Omental fat pad (tissue), 4 donors: Measurements from ENCODE around the gene WNT9A. TPM values are rescaled to one million over a fixed set of nuclear protein-coding genes. Genes with fewer than 3 reads are reported as not detected.
"Not testable (repeated sequence)": the region's sequence is repeated elsewhere in the genome, so short reads cannot be mapped to it uniquely, and the experiment has no call there.

Source experiments
- ATAC-seq: fragments of 150-250 bp; one replicate; pipeline ENCODE4 v1.9.1; 2016; ENCODE audit warnings: mild to moderate bottlenecking, moderate library complexity; ENCODE audit not compliant: low FRiP score
- DNase-seq: peaks from one replicate; pipeline ENCODE4 v3.0.0-alpha.2; 2019; ENCODE audit warnings: low spot score
- CTCF ChIP-seq, 3 donors: fragments of 450-650 bp; IDR thresholded peaks; one replicate each; pipeline ENCODE4 v1.5.1; 2016 to 2017; ENCODE audit warnings: antibody characterized with exemption in 3 of 3, mild to moderate bottlenecking in 3 of 3, moderate library complexity in 2 of 3
- total RNA-seq, 4 donors: library from RNA; depleted of rRNA; stranded (reverse); fragments of >200 nt; gene quantifications; one replicate each; pipeline ENCODE4 v1.1.0, GENCODE V29; 2016

Gene WNT9A
- total RNA-seq, 4 donors from 2014 or later = 1.3 to 16.5 (median 5.8) TPM

GRCh38 chr1:227967815-227968214 lies 20.1 kb upstream of the WNT9A start:
- DNase-seq, ATAC-seq: not testable (repeated sequence)

GRCh38 chr1:227966733-227967132 lies 19.0 kb upstream of the WNT9A start:
- not testable (repeated sequence) for ATAC-seq, DNase-seq

- DNase-seq (no peak), ATAC-seq (no peak)
- no peak for TF ChIP-seq CTCF (IDR thresholded peaks at IDR 0.05)
Measured at GRCh38 chr1:227961651-227962466, 14.1 kb upstream of the WNT9A start.

- DNase-seq (no peak), ATAC-seq (no peak)
- no peak for TF ChIP-seq CTCF (IDR thresholded peaks at IDR 0.05)
Measured at GRCh38 chr1:227959325-227959860, 11.7 kb upstream of the WNT9A start.

GRCh38 chr1:227958617-227959324 lies 11.0 kb upstream of the WNT9A start:
- no peak for DNase-seq
- no peak for TF ChIP-seq CTCF (IDR thresholded peaks at IDR 0.05)
- no peak for ATAC-seq

GRCh38 chr1:227955808-227956207 lies 8.1 kb upstream of the WNT9A start:
- no peak for TF ChIP-seq CTCF (IDR thresholded peaks at IDR 0.05)
- DNase-seq (no peak), ATAC-seq (no peak)

GRCh38 chr1:227954163-227954850 lies 6.6 kb upstream of the WNT9A start:
- no peak for TF ChIP-seq CTCF (IDR thresholded peaks at IDR 0.05)
- ATAC-seq (no peak), DNase-seq (no peak)
